Activated gamma-delta T cell treated with Interleukin-2 at 50 U/mL for 16 hours (primary cell): ENCODE measurements around the gene KHDC4.

Experiments
- DNase-seq: peaks from one replicate; pipeline ENCODE4 v3.0.0-alpha.2; 2020

KHDC4 gene

GRCh38 chr1:155934097-155934935 is at the start of gene KHDC4:
Gene KHDC4, minus strand, starts transcription at chr1:155934413. Its CDS starts 40 bp downstream, at chr1:155934373.
- DNase-seq, result peak; percentile 93

- no peak for DNase-seq
Observed at GRCh38 chr1:155983191-155984024, 49.2 kb upstream of the KHDC4 start.

GRCh38 chr1:155982106-155982505 is 47.9 kb upstream of the KHDC4 start:
- DNase-seq, result no peak

- DNase-seq, result no peak
Observed at GRCh38 chr1:155981266-155982088, 47.3 kb upstream of the KHDC4 start.

GRCh38 chr1:155979597-155980343 is 45.6 kb upstream of the KHDC4 start:
- DNase-seq, result no peak

- DNase-seq, result no peak
Observed at GRCh38 chr1:155978973-155979429, 44.8 kb upstream of the KHDC4 start.

GRCh38 chr1:155978325-155978972 is 44.2 kb upstream of the KHDC4 start, which contains the start of gene ARHGEF2:
Gene ARHGEF2, minus strand, starts transcription at chr1:155978547. Its CDS starts 120 bp downstream, at chr1:155978427.
- DNase-seq, result peak; percentile 79

GRCh38 chr1:155977690-155978324 is 43.6 kb upstream of the KHDC4 start:
- DNase-seq, result peak; percentile 32

- no peak for DNase-seq
Observed at GRCh38 chr1:155976913-155977689, 42.9 kb upstream of the KHDC4 start.

- peak; percentile 77 for DNase-seq
Observed at GRCh38 chr1:155976062-155976912, 42.1 kb upstream of the KHDC4 start.

- DNase-seq, result no peak
Observed at GRCh38 chr1:155975375-155976061, 41.3 kb upstream of the KHDC4 start.

- DNase-seq, result no peak
Observed at GRCh38 chr1:155974208-155975115, 40.2 kb upstream of the KHDC4 start.

GRCh38 chr1:155973723-155974122 is 39.5 kb upstream of the KHDC4 start:
- no peak for DNase-seq

GRCh38 chr1:155971910-155972809 is 37.9 kb upstream of the KHDC4 start:
- DNase-seq, result no peak

- no peak for DNase-seq
Observed at GRCh38 chr1:155970531-155971167, 36.4 kb upstream of the KHDC4 start.

GRCh38 chr1:155969377-155969791 is 35.2 kb upstream of the KHDC4 start:
- DNase-seq, result no peak
